Breast epithelium (tissue), 3 donors: ENCODE data around the gene ZNF700.

Source experiments
- POLR2A ChIP-seq: fragments of 450-650 bp; IDR thresholded peaks from one replicate; pipeline ENCODE4 v1.6.1; 2016; ENCODE audit warnings: antibody characterized with exemption, mild to moderate bottlenecking, moderate library complexity
- POLR2AphosphoS5 ChIP-seq, 3 donors: sonication (generic); formaldehyde crosslinking; IDR thresholded peaks; one replicate each; pipeline ENCODE4 v1.6.1; 2017; ENCODE audit warnings: antibody characterized with exemption in 3 of 3
- TF ChIP-seq, protein P1 (sequence below), 3 donors: fragments of 450-650 bp; IDR thresholded peaks; one replicate each; pipeline ENCODE4 v1.5.1; 2016 to 2017; ENCODE audit warnings: antibody characterized with exemption in 3 of 3, mild to moderate bottlenecking in 3 of 3, moderate library complexity in 3 of 3

DNA sequence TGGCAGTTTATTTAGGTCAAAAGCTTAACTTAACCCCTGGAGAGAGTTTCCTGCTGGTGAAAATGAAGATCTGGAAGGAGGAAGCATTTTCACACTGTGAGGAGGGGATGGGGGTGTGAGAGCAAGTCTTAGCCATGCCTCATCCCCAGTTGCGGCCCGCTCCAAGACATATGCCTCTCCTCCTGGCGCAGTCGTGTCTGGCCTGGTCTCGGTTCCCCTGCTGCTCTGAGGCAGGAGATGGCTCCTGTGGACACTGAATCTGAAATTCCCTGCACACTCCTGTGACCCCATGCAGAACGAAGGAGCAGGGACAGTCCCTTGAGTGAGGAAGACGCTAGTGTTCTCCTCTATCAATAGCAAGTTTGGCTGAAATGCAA lies 37.7 kb upstream of the ZNF700 start:
- TF ChIP-seq, protein P1, sequence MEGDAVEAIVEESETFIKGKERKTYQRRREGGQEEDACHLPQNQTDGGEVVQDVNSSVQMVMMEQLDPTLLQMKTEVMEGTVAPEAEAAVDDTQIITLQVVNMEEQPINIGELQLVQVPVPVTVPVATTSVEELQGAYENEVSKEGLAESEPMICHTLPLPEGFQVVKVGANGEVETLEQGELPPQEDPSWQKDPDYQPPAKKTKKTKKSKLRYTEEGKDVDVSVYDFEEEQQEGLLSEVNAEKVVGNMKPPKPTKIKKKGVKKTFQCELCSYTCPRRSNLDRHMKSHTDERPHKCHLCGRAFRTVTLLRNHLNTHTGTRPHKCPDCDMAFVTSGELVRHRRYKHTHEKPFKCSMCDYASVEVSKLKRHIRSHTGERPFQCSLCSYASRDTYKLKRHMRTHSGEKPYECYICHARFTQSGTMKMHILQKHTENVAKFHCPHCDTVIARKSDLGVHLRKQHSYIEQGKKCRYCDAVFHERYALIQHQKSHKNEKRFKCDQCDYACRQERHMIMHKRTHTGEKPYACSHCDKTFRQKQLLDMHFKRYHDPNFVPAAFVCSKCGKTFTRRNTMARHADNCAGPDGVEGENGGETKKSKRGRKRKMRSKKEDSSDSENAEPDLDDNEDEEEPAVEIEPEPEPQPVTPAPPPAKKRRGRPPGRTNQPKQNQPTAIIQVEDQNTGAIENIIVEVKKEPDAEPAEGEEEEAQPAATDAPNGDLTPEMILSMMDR (IDR thresholded peaks at IDR 0.05), result no peak
- TF ChIP-seq POLR2A, result no peak
- no peak for TF ChIP-seq POLR2AphosphoS5 (IDR thresholded peaks at IDR 0.05)
